NT2/D1 (cell line): Measurements from ENCODE around the gene COL2A1.

Experiments
- DNase-seq: peaks from one replicate; pipeline ENCODE4 v3.0.0-alpha.2; 2011; ENCODE audit warnings: low read depth, low spot score
- H3K27me3 ChIP-seq: 2 replicates; pipeline ENCODE4 v1.6.0; 2011; ENCODE audit warnings: mild to moderate bottlenecking; ENCODE audit not compliant: insufficient read length, insufficient read depth
- H3K36me3 ChIP-seq: 2 replicates; pipeline ENCODE4 v1.6.1; 2011; ENCODE audit warnings: mild to moderate bottlenecking, low read length, mixed read lengths; ENCODE audit not compliant: insufficient read depth, insufficient read length
- H3K4me1 ChIP-seq: 2 replicates; pipeline ENCODE4 v1.5.1; 2011; ENCODE audit not compliant: insufficient read depth, insufficient read length
- H3K4me3 ChIP-seq: 2 replicates; pipeline ENCODE4 v1.5.1; 2011; ENCODE audit warnings: low read depth; ENCODE audit not compliant: insufficient read length
- H3K9ac ChIP-seq: 2 replicates; pipeline ENCODE4 v1.6.0; 2011; ENCODE audit warnings: low read depth; ENCODE audit not compliant: insufficient read length
- H3K9me3 ChIP-seq: 2 replicates; pipeline ENCODE4 v1.5.1; 2011; ENCODE audit warnings: mild to moderate bottlenecking, low read length; ENCODE audit not compliant: insufficient read depth
- SUZ12 ChIP-seq: IDR thresholded peaks from 2 replicates; pipeline ENCODE4 v1.6.1; 2011; ENCODE audit not compliant: insufficient read length, insufficient read depth; ENCODE audit errors: extremely low read depth
- YY1 ChIP-seq: IDR thresholded peaks from 2 replicates; pipeline ENCODE4 v1.6.1; 2011; ENCODE audit not compliant: insufficient read length, insufficient read depth
- ZNF274 ChIP-seq: IDR thresholded peaks from 2 replicates; pipeline ENCODE4 v1.6.1; 2011; ENCODE audit warnings: mild to moderate bottlenecking, low read depth, low read length

COL2A1 gene

DNA sequence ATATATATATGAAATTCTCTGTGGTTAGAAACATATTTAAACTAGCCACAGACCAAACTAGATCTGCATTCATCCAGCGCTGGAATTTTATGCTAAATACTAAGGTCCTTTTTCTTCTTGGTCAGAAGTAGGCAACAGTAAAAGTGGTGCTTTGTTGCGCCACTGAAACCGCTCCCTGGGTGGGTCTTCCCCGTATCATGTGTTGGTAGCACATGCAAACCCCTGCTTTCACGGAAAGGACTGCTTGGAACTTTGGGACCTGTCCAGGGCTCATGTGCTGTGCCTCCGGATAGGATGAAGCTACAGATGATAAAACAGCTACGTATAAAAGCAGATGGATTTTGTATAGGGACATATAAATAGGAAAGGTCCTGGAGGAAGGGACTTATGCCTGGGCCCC, 40.1 kb upstream of the COL2A1 start:
- DNase-seq, result no peak
- Histone ChIP-seq H3K27me3 (no peaks in the 10 kb centered on the region), H3K4me1 (no peaks in the 10 kb centered on the region), H3K36me3 (peaks cover 57% of the 10 kb centered on the region), H3K9me3 (no peaks in the 10 kb centered on the region), H3K9ac (no peak overlapping the region), H3K4me3 (no peak overlapping the region)
- TF ChIP-seq YY1 (no peak), SUZ12 (no peak), ZNF274 (no peak)

GRCh38 chr12:48043771-48044170, 39.5 kb upstream of the COL2A1 start:
- peaks cover 52% of the 10 kb centered on the region for H3K36me3 ChIP-seq

GRCh38 chr12:48041591-48042423, 37.5 kb upstream of the COL2A1 start:
- no peaks in the 10 kb centered on the region for H3K9me3 ChIP-seq
- no peak for DNase-seq
- H3K4me1 ChIP-seq, result peaks cover 12% of the 10 kb centered on the region
- no peak for TF ChIP-seq SUZ12
- TF ChIP-seq YY1, result no peak
- no peak for TF ChIP-seq ZNF274
- H3K27me3 ChIP-seq, result no peaks in the 10 kb centered on the region
- no peak overlapping the region for H3K4me3 ChIP-seq
- H3K9ac ChIP-seq, result no peak overlapping the region
- H3K36me3 ChIP-seq, result peaks cover 37% of the 10 kb centered on the region

More at GRCh38 chr12:48043771-48044170, 39.5 kb upstream of the COL2A1 start:
- Histone ChIP-seq H3K4me1 (peaks cover 1% of the 10 kb centered on the region), H3K9me3 (no peaks in the 10 kb centered on the region), H3K4me3 (no peak overlapping the region), H3K27me3 (no peaks in the 10 kb centered on the region), H3K9ac (no peak overlapping the region)
- DNase-seq, result no peak
- TF ChIP-seq SUZ12 (no peak), ZNF274 (no peak), YY1 (no peak)

DNA sequence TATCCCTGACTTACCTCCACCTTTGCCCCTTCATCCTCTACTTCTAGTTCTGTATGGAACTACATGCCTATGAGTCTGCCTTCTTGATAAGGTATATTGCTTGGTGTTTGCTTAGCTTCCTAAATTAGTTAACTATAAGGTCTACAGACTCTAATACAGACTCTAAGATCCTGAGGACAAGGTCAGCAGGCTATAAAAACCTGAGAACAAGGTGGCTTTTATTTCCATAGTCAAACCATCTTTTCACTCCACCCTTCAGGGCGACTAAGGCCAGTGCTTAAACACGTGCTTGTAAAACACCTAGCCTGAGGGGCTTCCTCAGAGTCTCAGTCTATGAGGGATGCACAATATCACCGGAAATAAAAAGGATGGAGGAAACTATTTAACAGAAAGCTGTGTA, 36.1 kb upstream of the COL2A1 start:
- Histone ChIP-seq H3K9ac (no peak overlapping the region), H3K36me3 (peaks cover 23% of the 10 kb centered on the region), H3K9me3 (no peaks in the 10 kb centered on the region), H3K4me3 (no peak overlapping the region), H3K4me1 (peaks cover 15% of the 10 kb centered on the region), H3K27me3 (peaks cover 10% of the 10 kb centered on the region)
- no peak for DNase-seq
- TF ChIP-seq SUZ12 (no peak), YY1 (no peak), ZNF274 (no peak)

DNA sequence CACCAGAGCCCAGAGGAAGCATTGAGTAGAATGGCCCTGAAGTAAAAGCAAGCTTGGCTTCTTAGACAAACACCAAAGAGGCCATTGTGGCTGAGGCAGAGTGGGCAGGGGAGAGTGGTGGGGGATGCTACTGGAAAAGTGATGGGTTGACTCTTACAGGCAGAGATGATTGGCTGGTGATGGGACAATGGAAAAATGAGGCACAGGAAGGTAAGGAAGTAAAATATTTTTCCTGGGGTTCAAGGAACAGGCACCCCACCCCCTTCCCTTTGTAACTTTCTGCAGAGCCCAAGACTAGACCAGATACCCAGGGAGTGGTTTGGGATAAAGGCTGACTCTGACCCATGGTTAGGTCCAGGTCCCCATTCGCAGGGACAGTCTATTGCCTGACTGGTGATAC, 34.9 kb upstream of the COL2A1 start:
- Histone ChIP-seq H3K9me3 (no peaks in the 10 kb centered on the region), H3K4me1 (peaks cover 15% of the 10 kb centered on the region), H3K9ac (no peak overlapping the region), H3K27me3 (peaks cover 22% of the 10 kb centered on the region), H3K36me3 (peaks cover 11% of the 10 kb centered on the region), H3K4me3 (no peak overlapping the region)
- no peak for DNase-seq
- TF ChIP-seq ZNF274 (no peak), SUZ12 (no peak), YY1 (no peak)

- no peaks in the 10 kb centered on the region for H3K9me3 ChIP-seq
- H3K36me3 ChIP-seq, result peaks cover 6% of the 10 kb centered on the region
- DNase-seq, result no peak
- no peak for TF ChIP-seq ZNF274
- TF ChIP-seq SUZ12, result no peak
- TF ChIP-seq YY1, result no peak
- H3K27me3 ChIP-seq, result peaks cover 33% of the 10 kb centered on the region
- H3K4me3 ChIP-seq, result peak overlapping the region; percentile 0
- peak overlapping the region; percentile 51 for H3K9ac ChIP-seq
- peaks cover 15% of the 10 kb centered on the region for H3K4me1 ChIP-seq
Measured at GRCh38 chr12:48038085-48038484, 33.8 kb upstream of the COL2A1 start.

GRCh38 chr12:48037267-48037915, 33.1 kb upstream of the COL2A1 start:
- H3K27me3 ChIP-seq, result peaks cover 39% of the 10 kb centered on the region
- DNase-seq, result peak; percentile 97

More at GRCh38 chr12:48037267-48037915, 33.1 kb upstream of the COL2A1 start:
- TF ChIP-seq SUZ12 (no peak), ZNF274 (no peak), YY1 (no peak)
- Histone ChIP-seq H3K4me3 (peak overlapping the region; percentile 0), H3K4me1 (peaks cover 15% of the 10 kb centered on the region), H3K9ac (peak overlapping the region; percentile 51), H3K9me3 (no peaks in the 10 kb centered on the region), H3K36me3 (peaks cover under 1% of the 10 kb centered on the region)
